ENCODE data around the gene SLF2.

SLF2 gene

DNA sequence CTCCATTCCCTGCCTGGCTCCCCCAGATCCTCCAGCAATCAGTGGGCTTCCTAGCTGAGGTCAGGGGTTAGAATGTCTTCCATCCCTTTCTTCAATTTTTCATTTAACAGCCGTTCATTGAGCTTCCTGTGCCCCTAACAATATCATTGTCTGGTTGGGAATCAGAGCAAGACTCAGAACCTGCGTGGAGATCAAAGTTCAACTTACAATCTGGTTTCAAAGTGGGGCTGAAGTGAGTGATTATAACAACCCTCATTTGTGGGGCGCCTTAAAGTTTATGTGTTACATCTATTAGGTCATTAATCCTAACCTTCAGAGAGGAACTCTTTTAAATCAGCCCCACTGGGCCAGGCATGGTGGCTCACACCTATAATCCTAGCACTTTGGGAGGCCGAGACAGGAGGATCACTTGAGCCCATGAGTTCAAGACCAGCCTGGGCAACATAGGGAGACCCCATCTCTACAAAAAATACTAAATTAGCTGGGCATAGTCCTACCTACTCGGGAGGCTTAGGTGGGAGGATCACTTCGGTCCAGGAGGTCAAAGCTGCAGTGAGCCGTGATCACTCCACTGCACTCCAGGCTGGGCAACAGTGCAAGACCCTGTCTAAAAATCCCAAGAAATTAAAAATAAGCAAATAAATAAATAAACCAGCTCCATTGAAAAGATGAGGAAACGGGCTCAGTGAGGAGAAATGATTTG, 45.4 kb upstream of the SLF2 start:
- Histone ChIP-seq H3K4me3 (ENCODE audit: low read length) (no peak overlapping the region), H3F3A (ENCODE audit: insufficient read depth, low read length) (no peaks in the 10 kb centered on the region), H2AFZ (ENCODE audit: low read length) (no peak overlapping the region), H3K9me2 (replicated peaks; ENCODE audit: insufficient read depth, low read length) (no peaks in the 10 kb centered on the region), H3K9me3 (replicated peaks; ENCODE audit: insufficient read depth, low read length) (no peaks in the 10 kb centered on the region), H3K4me1 (ENCODE audit: low read length) (no peaks in the 10 kb centered on the region), H4K20me1 (ENCODE audit: insufficient read depth, low read length) (no peaks in the 10 kb centered on the region), H3K36me3 (replicated peaks; ENCODE audit: insufficient read depth, low read length) (no peaks in the 10 kb centered on the region), H3K27ac (ENCODE audit: low read length) (no peak overlapping the region), H3K27me3 (replicated peaks; ENCODE audit: insufficient read depth, low read length) (peaks cover 62% of the 10 kb centered on the region), H3K9ac (ENCODE audit: low read length) (no peak overlapping the region), H3K79me2 (ENCODE audit: low read length) (no peaks in the 10 kb centered on the region), H3K4me2 (ENCODE audit: low read depth, low read length) (no peak overlapping the region)
- TF ChIP-seq, protein P1, sequence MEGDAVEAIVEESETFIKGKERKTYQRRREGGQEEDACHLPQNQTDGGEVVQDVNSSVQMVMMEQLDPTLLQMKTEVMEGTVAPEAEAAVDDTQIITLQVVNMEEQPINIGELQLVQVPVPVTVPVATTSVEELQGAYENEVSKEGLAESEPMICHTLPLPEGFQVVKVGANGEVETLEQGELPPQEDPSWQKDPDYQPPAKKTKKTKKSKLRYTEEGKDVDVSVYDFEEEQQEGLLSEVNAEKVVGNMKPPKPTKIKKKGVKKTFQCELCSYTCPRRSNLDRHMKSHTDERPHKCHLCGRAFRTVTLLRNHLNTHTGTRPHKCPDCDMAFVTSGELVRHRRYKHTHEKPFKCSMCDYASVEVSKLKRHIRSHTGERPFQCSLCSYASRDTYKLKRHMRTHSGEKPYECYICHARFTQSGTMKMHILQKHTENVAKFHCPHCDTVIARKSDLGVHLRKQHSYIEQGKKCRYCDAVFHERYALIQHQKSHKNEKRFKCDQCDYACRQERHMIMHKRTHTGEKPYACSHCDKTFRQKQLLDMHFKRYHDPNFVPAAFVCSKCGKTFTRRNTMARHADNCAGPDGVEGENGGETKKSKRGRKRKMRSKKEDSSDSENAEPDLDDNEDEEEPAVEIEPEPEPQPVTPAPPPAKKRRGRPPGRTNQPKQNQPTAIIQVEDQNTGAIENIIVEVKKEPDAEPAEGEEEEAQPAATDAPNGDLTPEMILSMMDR (IDR thresholded peaks at IDR 0.05; ENCODE audit: low read length), result no peak
- TF ChIP-seq EZH2 (optimal IDR thresholded peaks at IDR 0.05; ENCODE audit: low read depth, low read length), result no peak
- no peak for TF ChIP-seq EZH2phosphoT487 (IDR thresholded peaks at IDR 0.05; ENCODE audit: low read length)
- DNase-seq, result no peak

- H3K4me1 ChIP-seq (ENCODE audit: low read length), result no peaks in the 10 kb centered on the region
- no peaks in the 10 kb centered on the region for H3F3A ChIP-seq (ENCODE audit: insufficient read depth, low read length)
- H3K4me3 ChIP-seq (ENCODE audit: low read length), result no peak overlapping the region
- peaks cover 54% of the 10 kb centered on the region for H3K27me3 ChIP-seq (replicated peaks; ENCODE audit: insufficient read depth, low read length)
- no peak overlapping the region for H3K4me2 ChIP-seq (ENCODE audit: low read depth, low read length)
- H3K9ac ChIP-seq (ENCODE audit: low read length), result no peak overlapping the region
- no peaks in the 10 kb centered on the region for H3K9me2 ChIP-seq (replicated peaks; ENCODE audit: insufficient read depth, low read length)
- no peaks in the 10 kb centered on the region for H4K20me1 ChIP-seq (ENCODE audit: insufficient read depth, low read length)
- H3K79me2 ChIP-seq (ENCODE audit: low read length), result no peaks in the 10 kb centered on the region
- no peaks in the 10 kb centered on the region for H3K36me3 ChIP-seq (replicated peaks; ENCODE audit: insufficient read depth, low read length)
- TF ChIP-seq, protein P1 (IDR thresholded peaks at IDR 0.05; ENCODE audit: low read length), result no peak
- TF ChIP-seq EZH2phosphoT487 (IDR thresholded peaks at IDR 0.05; ENCODE audit: low read length) (no peak), EZH2 (optimal IDR thresholded peaks at IDR 0.05; ENCODE audit: low read depth, low read length) (no peak)
- no peaks in the 10 kb centered on the region for H3K9me3 ChIP-seq (replicated peaks; ENCODE audit: insufficient read depth, low read length)
- no peak for DNase-seq
- no peak overlapping the region for H3K27ac ChIP-seq (ENCODE audit: low read length)
- H2AFZ ChIP-seq (ENCODE audit: low read length), result no peak overlapping the region
These were observed 44.4 kb upstream of the SLF2 start for GRCh38 chr10:100868382-100868781.

DNA sequence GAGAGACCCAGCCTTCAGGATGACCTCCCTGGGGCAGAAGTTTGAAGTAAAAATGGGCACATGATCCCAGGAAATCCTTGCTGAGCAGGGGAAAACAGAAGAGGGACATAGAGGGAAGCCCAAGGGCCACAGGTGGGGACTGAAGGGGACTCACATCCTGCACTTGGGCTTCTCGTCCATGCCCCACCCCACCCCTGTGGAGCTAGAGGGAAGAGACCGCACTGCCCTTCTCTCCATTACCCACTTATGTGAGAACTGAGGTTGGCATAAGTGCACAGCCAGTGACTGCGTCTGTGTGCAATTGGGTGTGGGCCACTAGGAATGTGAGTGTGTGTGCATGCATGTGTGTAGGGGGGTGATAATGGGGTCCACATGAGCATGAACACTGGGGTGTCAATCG, 43.4 kb upstream of the SLF2 start:
- no peak overlapping the region for H3K4me2 ChIP-seq (ENCODE audit: low read depth, low read length)
- no peaks in the 10 kb centered on the region for H3K9me2 ChIP-seq (replicated peaks; ENCODE audit: insufficient read depth, low read length)
- no peaks in the 10 kb centered on the region for H3F3A ChIP-seq (ENCODE audit: insufficient read depth, low read length)
- no peak overlapping the region for H3K9ac ChIP-seq (ENCODE audit: low read length)
- no peak overlapping the region for H3K27ac ChIP-seq (ENCODE audit: low read length)
- H3K27me3 ChIP-seq (replicated peaks; ENCODE audit: insufficient read depth, low read length), result peaks cover 54% of the 10 kb centered on the region
- no peaks in the 10 kb centered on the region for H3K9me3 ChIP-seq (replicated peaks; ENCODE audit: insufficient read depth, low read length)
- H3K4me3 ChIP-seq (ENCODE audit: low read length), result no peak overlapping the region
- H2AFZ ChIP-seq (ENCODE audit: low read length), result no peak overlapping the region
- H3K79me2 ChIP-seq (ENCODE audit: low read length), result no peaks in the 10 kb centered on the region
- DNase-seq, result no peak
- TF ChIP-seq EZH2phosphoT487 (IDR thresholded peaks at IDR 0.05; ENCODE audit: low read length) (no peak), EZH2 (optimal IDR thresholded peaks at IDR 0.05; ENCODE audit: low read depth, low read length) (no peak)
- TF ChIP-seq, protein P1 (IDR thresholded peaks at IDR 0.05; ENCODE audit: low read length), result no peak
- H3K4me1 ChIP-seq (ENCODE audit: low read length), result no peaks in the 10 kb centered on the region
- H3K36me3 ChIP-seq (replicated peaks; ENCODE audit: insufficient read depth, low read length), result no peaks in the 10 kb centered on the region
- no peaks in the 10 kb centered on the region for H4K20me1 ChIP-seq (ENCODE audit: insufficient read depth, low read length)
